ENCODE data around the gene DHTKD1. TPM values are rescaled to one million over a fixed set of nuclear protein-coding genes. Genes with fewer than 3 reads are reported as not detected.

Gene DHTKD1
- total and polyA plus RNA-seq, 10 of the 15 experiments (the other 5 are each of a cell fraction or from before 2014, with no cell fraction given) = 11.3 to 35.0 (median 26.9) TPM

DNA sequence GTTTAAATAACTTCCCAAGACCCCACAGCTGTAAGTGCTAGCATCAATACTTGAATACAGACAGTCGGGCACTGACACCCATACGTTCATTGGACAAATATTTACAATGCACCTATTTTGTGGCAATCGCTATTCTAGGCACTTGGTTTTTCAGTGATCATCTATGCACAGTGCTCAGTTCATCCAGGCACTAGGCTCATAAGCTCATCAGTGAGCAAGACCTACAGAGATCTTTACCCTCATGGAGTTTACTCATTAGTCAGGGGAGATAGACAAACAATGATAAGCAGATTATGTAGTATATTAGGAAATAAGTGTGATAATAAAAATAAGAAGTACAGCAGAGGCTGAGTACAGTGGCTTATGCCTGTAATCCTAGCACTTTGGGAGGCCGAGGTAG lies 7.6 kb upstream of the DHTKD1 start:
- FAIRE-seq = no peak
- no peaks in the 10 kb centered on the region; the same call in 1 of the 2 replicates for H3K4me1 ChIP-seq (ENCODE audit: control insufficient read depth, insufficient read depth, low read length)
- SMC1A ChIA-PET (ENCODE audit: uncharacterized antibody, unreplicated experiment) = interaction anchor here (1.9 kb wide), 1 partner anchor 11 kb away, joined by 10 read pairs; no protein-coding TSS in a partner anchor
- ATAC-seq = no peak
- RAD21 ChIA-PET (ENCODE audit: unreplicated experiment) = no interaction called here
- TF ChIP-seq, protein P1, sequence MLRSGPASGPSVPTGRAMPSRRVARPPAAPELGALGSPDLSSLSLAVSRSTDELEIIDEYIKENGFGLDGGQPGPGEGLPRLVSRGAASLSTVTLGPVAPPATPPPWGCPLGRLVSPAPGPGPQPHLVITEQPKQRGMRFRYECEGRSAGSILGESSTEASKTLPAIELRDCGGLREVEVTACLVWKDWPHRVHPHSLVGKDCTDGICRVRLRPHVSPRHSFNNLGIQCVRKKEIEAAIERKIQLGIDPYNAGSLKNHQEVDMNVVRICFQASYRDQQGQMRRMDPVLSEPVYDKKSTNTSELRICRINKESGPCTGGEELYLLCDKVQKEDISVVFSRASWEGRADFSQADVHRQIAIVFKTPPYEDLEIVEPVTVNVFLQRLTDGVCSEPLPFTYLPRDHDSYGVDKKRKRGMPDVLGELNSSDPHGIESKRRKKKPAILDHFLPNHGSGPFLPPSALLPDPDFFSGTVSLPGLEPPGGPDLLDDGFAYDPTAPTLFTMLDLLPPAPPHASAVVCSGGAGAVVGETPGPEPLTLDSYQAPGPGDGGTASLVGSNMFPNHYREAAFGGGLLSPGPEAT (IDR thresholded peaks at IDR 0.05; ENCODE audit: low read depth) = no peak
- TF ChIP-seq EGR1 (IDR thresholded peaks at IDR 0.05; ENCODE audit: borderline replicate concordance in 1 of 2, low read depth in 2 of 2, low read length in 2 of 2) (no peak), SP1 (IDR thresholded peaks at IDR 0.05; ENCODE audit: low read depth, low read length) (no peak), BCL11A (IDR thresholded peaks at IDR 0.05; ENCODE audit: low read depth, low read length) (no peak), PAX5 (IDR thresholded peaks at IDR 0.05; ENCODE audit: borderline replicate concordance, low read depth, low read length) (no peak)
- TF ChIP-seq, protein P2, sequence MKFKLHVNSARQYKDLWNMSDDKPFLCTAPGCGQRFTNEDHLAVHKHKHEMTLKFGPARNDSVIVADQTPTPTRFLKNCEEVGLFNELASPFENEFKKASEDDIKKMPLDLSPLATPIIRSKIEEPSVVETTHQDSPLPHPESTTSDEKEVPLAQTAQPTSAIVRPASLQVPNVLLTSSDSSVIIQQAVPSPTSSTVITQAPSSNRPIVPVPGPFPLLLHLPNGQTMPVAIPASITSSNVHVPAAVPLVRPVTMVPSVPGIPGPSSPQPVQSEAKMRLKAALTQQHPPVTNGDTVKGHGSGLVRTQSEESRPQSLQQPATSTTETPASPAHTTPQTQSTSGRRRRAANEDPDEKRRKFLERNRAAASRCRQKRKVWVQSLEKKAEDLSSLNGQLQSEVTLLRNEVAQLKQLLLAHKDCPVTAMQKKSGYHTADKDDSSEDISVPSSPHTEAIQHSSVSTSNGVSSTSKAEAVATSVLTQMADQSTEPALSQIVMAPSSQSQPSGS (IDR thresholded peaks at IDR 0.05; ENCODE audit: low read length) = no peak
- TF ChIP-seq, protein P3, sequence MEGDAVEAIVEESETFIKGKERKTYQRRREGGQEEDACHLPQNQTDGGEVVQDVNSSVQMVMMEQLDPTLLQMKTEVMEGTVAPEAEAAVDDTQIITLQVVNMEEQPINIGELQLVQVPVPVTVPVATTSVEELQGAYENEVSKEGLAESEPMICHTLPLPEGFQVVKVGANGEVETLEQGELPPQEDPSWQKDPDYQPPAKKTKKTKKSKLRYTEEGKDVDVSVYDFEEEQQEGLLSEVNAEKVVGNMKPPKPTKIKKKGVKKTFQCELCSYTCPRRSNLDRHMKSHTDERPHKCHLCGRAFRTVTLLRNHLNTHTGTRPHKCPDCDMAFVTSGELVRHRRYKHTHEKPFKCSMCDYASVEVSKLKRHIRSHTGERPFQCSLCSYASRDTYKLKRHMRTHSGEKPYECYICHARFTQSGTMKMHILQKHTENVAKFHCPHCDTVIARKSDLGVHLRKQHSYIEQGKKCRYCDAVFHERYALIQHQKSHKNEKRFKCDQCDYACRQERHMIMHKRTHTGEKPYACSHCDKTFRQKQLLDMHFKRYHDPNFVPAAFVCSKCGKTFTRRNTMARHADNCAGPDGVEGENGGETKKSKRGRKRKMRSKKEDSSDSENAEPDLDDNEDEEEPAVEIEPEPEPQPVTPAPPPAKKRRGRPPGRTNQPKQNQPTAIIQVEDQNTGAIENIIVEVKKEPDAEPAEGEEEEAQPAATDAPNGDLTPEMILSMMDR (IDR thresholded peaks at IDR 0.05 in 2 of 3, conservative IDR thresholded peaks at IDR 0.05 in 1 of 3; ENCODE audit: control insufficient read depth in 2 of 3, extremely low read depth in 1 of 3, insufficient read depth in 1 of 3, low read depth in 3 of 3, low read length in 3 of 3) = no peak
- no peak overlapping the region for H3K4me3 ChIP-seq
- no peak overlapping the region for H3K9ac ChIP-seq (ENCODE audit: control insufficient read depth, insufficient read depth, low read length)
- H3K9me3 ChIP-seq (replicated peaks; ENCODE audit: control insufficient read depth, insufficient read depth, low read length) = no peaks in the 10 kb centered on the region
- POLR2A ChIA-PET = interaction anchor here (1.0 kb wide), 1 partner anchor 14 kb away, joined by 3 read pairs; no protein-coding TSS in a partner anchor
- in situ Hi-C loops (cut with MboI) (no loop called here), intact Hi-C loops (cut with micrococcal nuclease; ENCODE audit: unreplicated experiment) (no loop called here)
- no peak overlapping the region for H3K27ac ChIP-seq (ENCODE audit: control insufficient read depth, insufficient read depth)
- WGBS (ENCODE audit: insufficient coverage, insufficient replicate concordance, low lambda C conversion rate, missing lambda C conversion rate) = 92% methylated on average over 4 of the region's 4 CpGs
- DNase-seq (ENCODE audit: low read depth, low spot score) = no peak
- H4K20me1 ChIP-seq (ENCODE audit: control insufficient read depth, insufficient read depth) = no peaks in the 10 kb centered on the region
- no peaks in the 10 kb centered on the region for H3K27me3 ChIP-seq (replicated peaks in 1 of 2; ENCODE audit: control insufficient read depth in 2 of 2, insufficient read depth in 2 of 2, low read length in 1 of 2)
- no peaks in the 10 kb centered on the region for H3K79me2 ChIP-seq (ENCODE audit: control insufficient read depth, insufficient read depth, low read length)
- H2AFZ ChIP-seq (ENCODE audit: control insufficient read depth, low read depth, low read length) = no peak overlapping the region
- no peaks in the 10 kb centered on the region for H3K36me3 ChIP-seq (ENCODE audit: control insufficient read depth in 2 of 2, insufficient read depth in 2 of 2, low read length in 1 of 2)
- CTCF ChIA-PET = no interaction called here
- H3K4me2 ChIP-seq (ENCODE audit: control insufficient read depth, insufficient read depth) = no peak overlapping the region
- no TSS peak for BruUV-seq (replicated peaks)
